SK-N-SH (cell line): Measurements from ENCODE around the gene PERCC1. TPM values are rescaled to one million over a fixed set of nuclear protein-coding genes. Genes with fewer than 3 reads are reported as not detected.

Source experiments
- CTCF ChIA-PET: fragments of 300-600, 350-600 bp; formaldehyde crosslinking; extraction: SDS; loops from one replicate; lab custom pipeline; 2021; lab: Yijun Ruan, JAX
- POLR2A ChIA-PET: fragments of 350-600 bp; sonication (Branson Sonifier 250); formaldehyde crosslinking; extraction: SDS; loops from one replicate; lab custom pipeline; 2020; ENCODE audit warnings: antibody characterized with exemption, inconsistent platforms; lab: Yijun Ruan, JAX
- DNase-seq: peaks from one replicate; pipeline ENCODE4 v3.0.0; 2012
- H2AFZ ChIP-seq: fragments of 200-600 bp; sonication (generic); 2 replicates; pipeline ENCODE4 v1.8.1; 2016; ENCODE audit warnings: antibody characterized with exemption, mild to moderate bottlenecking, low read depth
- H3F3A ChIP-seq: fragments of 200-600 bp; sonication (generic); replicated peaks from 2 replicates; pipeline ENCODE3; 2016; ENCODE audit warnings: antibody characterized with exemption, mild to moderate bottlenecking; ENCODE audit not compliant: insufficient read depth
- H3K27ac ChIP-seq, 2 experiments: fragments of 200-500 bp in 1 of 2; fragments of 200-600 bp in 1 of 2; sonication (Bioruptor generic) in 1 of 2; sonication (generic), shearing (Covaris generic) in 1 of 2; 2 replicates each; pipeline versions ENCODE4 v1.5.1 to v1.6.1; 2014 to 2016; ENCODE audit warnings: low read depth in 2 of 2, inconsistent platforms in 1 of 2, low read length in 1 of 2, mild to moderate bottlenecking in 1 of 2, mixed read lengths in 1 of 2
- H3K27me3 ChIP-seq: fragments of 200-600 bp; sonication (generic), shearing (Covaris generic); 2 replicates; pipeline ENCODE4 v1.6.1; 2016; ENCODE audit warnings: mixed run types; ENCODE audit not compliant: insufficient read depth
- H3K36me3 ChIP-seq, 2 experiments: fragments of 200-500 bp in 1 of 2; fragments of 200-600 bp in 1 of 2; sonication (Bioruptor generic) in 1 of 2; sonication (generic) in 1 of 2; replicated peaks in 1 of 2; 2 replicates each; pipeline versions ENCODE3 to v1.5.1; 2014 to 2016; ENCODE audit warnings: low read length in 1 of 2, mild to moderate bottlenecking in 1 of 2; ENCODE audit not compliant: insufficient read depth in 2 of 2, control insufficient read depth in 1 of 2
- H3K4me1 ChIP-seq, 2 experiments: fragments of 200-500 bp in 1 of 2; fragments of 200-600 bp in 1 of 2; sonication (Bioruptor generic) in 1 of 2; sonication (generic), shearing (Covaris generic) in 1 of 2; 2 replicates each; pipeline versions ENCODE4 v1.5.1 to v1.6.1; 2014 to 2016; ENCODE audit warnings: low read depth in 1 of 2, low read length in 1 of 2, mixed run types in 1 of 2; ENCODE audit not compliant: insufficient read depth in 2 of 2, control insufficient read depth in 1 of 2
- H3K4me2 ChIP-seq: fragments of 200-600 bp; sonication (generic), shearing (Covaris generic); 2 replicates; pipeline ENCODE4 v1.6.1; 2017; ENCODE audit warnings: mixed run types
- H3K4me3 ChIP-seq, 2 experiments: fragments of 200-500 bp in 1 of 2; fragments of 200-600 bp in 1 of 2; sonication (Bioruptor generic) in 1 of 2; sonication (generic), shearing (Covaris generic) in 1 of 2; 2 replicates each; pipeline versions ENCODE4 v1.5.1 to v1.8.1; 2014 to 2016; ENCODE audit warnings: low read depth in 2 of 2, inconsistent platforms in 1 of 2, low read length in 1 of 2, mild to moderate bottlenecking in 1 of 2, mixed read lengths in 1 of 2, moderate library complexity in 1 of 2
- H3K79me2 ChIP-seq: fragments of 200-600 bp; sonication (generic); 2 replicates; pipeline ENCODE4 v1.8.1; 2017; ENCODE audit warnings: mild to moderate bottlenecking; ENCODE audit not compliant: insufficient read depth
- H3K9ac ChIP-seq: fragments of 200-600 bp; sonication (generic); 2 replicates; pipeline ENCODE4 v1.6.1; 2017; ENCODE audit warnings: mixed run types
- H3K9me2 ChIP-seq: fragments of 200-600 bp; sonication (generic); 2 replicates; pipeline ENCODE4 v1.6.1; 2017; ENCODE audit warnings: mixed run types
- H3K9me3 ChIP-seq: fragments of 200-600 bp; sonication (generic); 2 replicates; pipeline ENCODE4 v1.6.1; 2017; ENCODE audit warnings: mixed run types, mild to moderate bottlenecking, moderate library complexity
- H4K20me1 ChIP-seq: fragments of 200-600 bp; sonication (generic); 2 replicates; pipeline ENCODE4 v1.6.1; 2017; ENCODE audit warnings: mild to moderate bottlenecking, mixed run types; ENCODE audit not compliant: insufficient read depth
- CTCF ChIP-seq: fragments of 200-600 bp; sonication (generic); IDR thresholded peaks from 2 replicates; pipeline ENCODE4 v1.6.1; 2017; ENCODE audit warnings: antibody characterized with exemption, mild to moderate bottlenecking, moderate library complexity
- ELF1 ChIP-seq: IDR thresholded peaks from 2 replicates; pipeline ENCODE4 v1.4.0; 2012
- EZH2phosphoT487 ChIP-seq: fragments of 200-600 bp; sonication (generic); IDR thresholded peaks from 2 replicates; pipeline ENCODE4 v1.6.1; 2017; ENCODE audit warnings: low read depth, mixed run types, mild to moderate bottlenecking, antibody characterized with exemption, moderate library complexity, borderline replicate concordance
- FOSL2 ChIP-seq: IDR thresholded peaks from 2 replicates; pipeline ENCODE4 v1.4.0; 2012; ENCODE audit warnings: low read depth, mild to moderate bottlenecking, moderate library complexity, borderline replicate concordance
- GABPA ChIP-seq: IDR thresholded peaks from 2 replicates; pipeline ENCODE4 v1.4.0; 2012; ENCODE audit warnings: low read depth, mild to moderate bottlenecking
- IRF3 ChIP-seq: fragments of 150-350 bp; IDR thresholded peaks from 2 replicates; pipeline ENCODE4 v1.6.1; 2016; ENCODE audit warnings: mild to moderate bottlenecking, low read depth, low read length
- JUND ChIP-seq: IDR thresholded peaks from 2 replicates; pipeline ENCODE4 v1.4.0; 2012
- NFIC ChIP-seq: IDR thresholded peaks from 2 replicates; pipeline ENCODE4 v1.4.0; 2012; ENCODE audit warnings: borderline replicate concordance
- NRF1 ChIP-seq: IDR thresholded peaks from 2 replicates; pipeline ENCODE4 v1.6.1; 2012; ENCODE audit warnings: low read depth, mild to moderate bottlenecking, low read length
- POLR2AphosphoS5 ChIP-seq: IDR thresholded peaks from 2 replicates; pipeline ENCODE4 v1.6.1; 2012; ENCODE audit warnings: low read depth, low read length
- RAD21 ChIP-seq: IDR thresholded peaks from 2 replicates; pipeline ENCODE4 v1.6.1; 2012; ENCODE audit warnings: mild to moderate bottlenecking, low read length
- RFX5 ChIP-seq: IDR thresholded peaks from 2 replicates; pipeline ENCODE4 v1.6.1; 2012; ENCODE audit warnings: mild to moderate bottlenecking, improper control_type of control experiment, low read length
- TAF1 ChIP-seq: IDR thresholded peaks from 2 replicates; pipeline ENCODE4 v1.6.1; 2012; ENCODE audit warnings: low read depth, mild to moderate bottlenecking, low read length, moderate library complexity, borderline replicate concordance
- TCF12 ChIP-seq: IDR thresholded peaks from 2 replicates; pipeline ENCODE4 v1.4.0; 2012
- TEAD4 ChIP-seq: IDR thresholded peaks from 2 replicates; pipeline ENCODE4 v1.4.0; 2012; ENCODE audit warnings: mild to moderate bottlenecking, borderline replicate concordance; ENCODE audit not compliant: insufficient read depth
- USF1 ChIP-seq: IDR thresholded peaks from 2 replicates; pipeline ENCODE4 v1.4.0; 2012; ENCODE audit warnings: low read depth, borderline replicate concordance
- USF2 ChIP-seq: fragments of 150-350 bp; IDR thresholded peaks from 2 replicates; pipeline ENCODE4 v1.6.1; 2017; ENCODE audit warnings: antibody characterized with exemption, low read length, low read depth, borderline replicate concordance
- WGBS: methylation state at CpG from one replicate; pipeline ENCODE4 v1.1.6; 2017; ENCODE audit warnings: low lambda C conversion rate; 5-methylcytosine and 5-hydroxymethylcytosine counted together
- polyA plus RNA-seq, 3 experiments: library from polyadenylated mRNA; depleted of rRNA; stranded (reverse); fragments of >200 nt; gene quantifications; 2 replicates each; pipeline ENCODE4 v1.2.3, GENCODE V29; 2012
- TF ChIP-seq, protein P1 (sequence below): IDR thresholded peaks from 2 replicates; pipeline ENCODE4; 2012
- TF ChIP-seq, protein P2 (sequence below): IDR thresholded peaks from 2 replicates; pipeline ENCODE4 v1.4.0; 2012; ENCODE audit warnings: low read depth, borderline replicate concordance

The PERCC1 gene
- polyA plus RNA-seq, 1 of the 3 experiments (the other 2 are of a cell fraction), result not detected

DNA sequence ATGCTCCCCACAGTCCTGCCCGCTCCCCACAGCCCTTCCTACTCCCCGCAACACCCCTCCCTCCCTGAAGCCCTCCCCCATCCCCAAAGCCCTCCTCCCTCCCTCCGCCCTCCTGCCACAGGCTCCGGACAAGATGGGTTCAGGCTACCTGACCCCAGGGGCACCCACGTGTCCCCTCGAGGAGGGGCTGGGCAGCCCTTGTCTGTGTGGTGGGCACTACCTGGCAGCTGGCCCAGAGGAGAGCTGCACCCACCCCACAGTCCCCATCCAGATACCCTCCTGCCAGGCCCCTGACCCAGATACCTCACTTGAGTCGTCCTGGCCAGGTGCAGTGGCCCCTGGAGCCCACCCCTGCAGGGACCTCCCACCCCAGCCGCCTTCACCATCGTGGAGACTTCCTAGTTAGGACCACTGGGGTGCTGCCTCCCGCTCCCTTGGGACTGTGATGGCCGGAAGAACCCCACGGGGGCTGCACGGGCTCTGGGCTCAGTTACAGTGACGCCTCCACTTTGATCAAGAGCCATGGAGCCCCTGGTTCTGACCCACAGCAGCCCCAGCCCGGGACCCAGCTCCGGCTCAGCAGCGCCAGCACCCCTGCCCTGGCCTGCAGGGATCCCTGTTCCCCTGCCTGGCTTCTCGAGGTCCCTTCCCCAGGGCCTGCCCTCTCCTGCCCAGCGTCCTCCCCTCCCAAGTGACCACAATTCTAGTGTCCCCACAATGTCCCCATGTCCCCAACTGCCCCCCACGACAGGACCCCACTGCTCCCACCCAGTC lies 806 bp downstream of the PERCC1 start:
- Histone ChIP-seq H3K79me2 (no peaks in the 10 kb centered on the region), H3F3A (no peaks in the 10 kb centered on the region), H3K27me3 (no peaks in the 10 kb centered on the region), H3K27ac (no peak overlapping the region), H3K4me3 (no peak overlapping the region), H2AFZ (no peak overlapping the region), H3K9me2 (no peaks in the 10 kb centered on the region), H3K9me3 (no peaks in the 10 kb centered on the region), H4K20me1 (no peaks in the 10 kb centered on the region), H3K9ac (no peak overlapping the region), H3K4me1 (peaks cover 0 to 13% of the 10 kb centered on the region in 2 experiments; a peak in 1 of 4 replicates), H3K36me3 (no peaks in the 10 kb centered on the region), H3K4me2 (no peak overlapping the region)
- ChIA-PET POLR2A (interaction anchor here (2.3 kb wide), 1 partner anchor 11 kb away, joined by 6 read pairs; the partner anchor contains the start of gene UQCC4), CTCF (no interaction called here)
- no peak for DNase-seq
- TF ChIP-seq GABPA (no peak), JUND (no peak), RFX5 (no peak), NRF1 (no peak), TAF1 (no peak), RAD21 (no peak), ELF1 (no peak), FOSL2 (no peak), EZH2phosphoT487 (no peak), TEAD4 (no peak), USF1 (no peak), USF2 (no peak), TCF12 (no peak), POLR2AphosphoS5 (no peak), CTCF (no peak), IRF3 (no peak), NFIC (no peak)
- TF ChIP-seq, protein P1, sequence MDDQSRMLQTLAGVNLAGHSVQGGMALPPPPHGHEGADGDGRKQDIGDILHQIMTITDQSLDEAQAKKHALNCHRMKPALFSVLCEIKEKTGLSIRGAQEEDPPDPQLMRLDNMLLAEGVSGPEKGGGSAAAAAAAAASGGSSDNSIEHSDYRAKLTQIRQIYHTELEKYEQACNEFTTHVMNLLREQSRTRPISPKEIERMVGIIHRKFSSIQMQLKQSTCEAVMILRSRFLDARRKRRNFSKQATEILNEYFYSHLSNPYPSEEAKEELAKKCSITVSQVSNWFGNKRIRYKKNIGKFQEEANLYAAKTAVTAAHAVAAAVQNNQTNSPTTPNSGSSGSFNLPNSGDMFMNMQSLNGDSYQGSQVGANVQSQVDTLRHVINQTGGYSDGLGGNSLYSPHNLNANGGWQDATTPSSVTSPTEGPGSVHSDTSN, result no peak
- TF ChIP-seq, protein P2, sequence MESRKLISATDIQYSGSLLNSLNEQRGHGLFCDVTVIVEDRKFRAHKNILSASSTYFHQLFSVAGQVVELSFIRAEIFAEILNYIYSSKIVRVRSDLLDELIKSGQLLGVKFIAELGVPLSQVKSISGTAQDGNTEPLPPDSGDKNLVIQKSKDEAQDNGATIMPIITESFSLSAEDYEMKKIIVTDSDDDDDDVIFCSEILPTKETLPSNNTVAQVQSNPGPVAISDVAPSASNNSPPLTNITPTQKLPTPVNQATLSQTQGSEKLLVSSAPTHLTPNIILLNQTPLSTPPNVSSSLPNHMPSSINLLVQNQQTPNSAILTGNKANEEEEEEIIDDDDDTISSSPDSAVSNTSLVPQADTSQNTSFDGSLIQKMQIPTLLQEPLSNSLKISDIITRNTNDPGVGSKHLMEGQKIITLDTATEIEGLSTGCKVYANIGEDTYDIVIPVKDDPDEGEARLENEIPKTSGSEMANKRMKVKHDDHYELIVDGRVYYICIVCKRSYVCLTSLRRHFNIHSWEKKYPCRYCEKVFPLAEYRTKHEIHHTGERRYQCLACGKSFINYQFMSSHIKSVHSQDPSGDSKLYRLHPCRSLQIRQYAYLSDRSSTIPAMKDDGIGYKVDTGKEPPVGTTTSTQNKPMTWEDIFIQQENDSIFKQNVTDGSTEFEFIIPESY, result no peak
- WGBS, result 66% methylated on average over 12 of the region's 20 CpGs
